HG03354 (cell line): ENCODE data around the gene FEM1C.

Experiments used
- ATAC-seq: cut with Tn5 transposase; IDR thresholded peaks from one replicate; pipeline ENCODE4 v1.9.1; 2021; ENCODE audit warnings: mild to moderate bottlenecking; ENCODE audit not compliant: unreplicated experiment, poor library complexity, severe bottlenecking

FEM1C gene

GRCh38 chr5:115530426-115530825 lies 14.1 kb downstream of the FEM1C start:
- ATAC-seq, result no peak

GRCh38 chr5:115526604-115527003 lies 18.0 kb downstream of the FEM1C start:
- ATAC-seq, result no peak

GRCh38 chr5:115524199-115524847 lies 20.3 kb downstream of the FEM1C start:
- ATAC-seq, result no peak

- ATAC-seq, result no peak
These were observed 21.7 kb downstream of the FEM1C start for GRCh38 chr5:115522832-115523403.

- ATAC-seq, result no peak
These were observed 24.4 kb downstream of the FEM1C start for GRCh38 chr5:115520191-115520590.

- no peak for ATAC-seq
These were observed 28.2 kb downstream of the FEM1C start for GRCh38 chr5:115516372-115516771.

- ATAC-seq, result no peak
These were observed 30.4 kb downstream of the FEM1C start for GRCh38 chr5:115514220-115514619.

- no peak for ATAC-seq
These were observed 32.9 kb downstream of the FEM1C start for GRCh38 chr5:115511632-115512031.

GRCh38 chr5:115510145-115510645 lies 34.4 kb downstream of the FEM1C start:
- no peak for ATAC-seq

GRCh38 chr5:115509547-115509946 lies 35.0 kb downstream of the FEM1C start:
- no peak for ATAC-seq

- no peak for ATAC-seq
These were observed 36.9 kb downstream of the FEM1C start for GRCh38 chr5:115507681-115508080.

- no peak for ATAC-seq
These were observed 41.2 kb downstream of the FEM1C start for GRCh38 chr5:115503420-115503819.

- ATAC-seq, result no peak
These were observed 42.9 kb downstream of the FEM1C start for GRCh38 chr5:115501464-115502210.

GRCh38 chr5:115500225-115500624 lies 44.4 kb downstream of the FEM1C start:
- ATAC-seq, result no peak

- ATAC-seq, result no peak
These were observed 47.5 kb downstream of the FEM1C start for GRCh38 chr5:115496936-115497576.

GRCh38 chr5:115494570-115495289 lies 49.8 kb downstream of the FEM1C start:
- no peak for ATAC-seq

GRCh38 chr5:115490596-115490995 lies 54.0 kb downstream of the FEM1C start:
- no peak for ATAC-seq

GRCh38 chr5:115489733-115490132 lies 54.8 kb downstream of the FEM1C start:
- ATAC-seq, result no peak

- ATAC-seq, result peak; percentile 60
These were observed 56.8 kb downstream of the FEM1C start for GRCh38 chr5:115487756-115488155.

- ATAC-seq, result no peak
These were observed 57.4 kb downstream of the FEM1C start for GRCh38 chr5:115487168-115487567.
